ENCODE results near the gene DGUOK. TPM values are rescaled to one million over a fixed set of nuclear protein-coding genes. Genes with fewer than 3 reads are reported as not detected.

DGUOK gene
- total RNA-seq, 1 donor from 2014 or later: 52.3 TPM

DNA sequence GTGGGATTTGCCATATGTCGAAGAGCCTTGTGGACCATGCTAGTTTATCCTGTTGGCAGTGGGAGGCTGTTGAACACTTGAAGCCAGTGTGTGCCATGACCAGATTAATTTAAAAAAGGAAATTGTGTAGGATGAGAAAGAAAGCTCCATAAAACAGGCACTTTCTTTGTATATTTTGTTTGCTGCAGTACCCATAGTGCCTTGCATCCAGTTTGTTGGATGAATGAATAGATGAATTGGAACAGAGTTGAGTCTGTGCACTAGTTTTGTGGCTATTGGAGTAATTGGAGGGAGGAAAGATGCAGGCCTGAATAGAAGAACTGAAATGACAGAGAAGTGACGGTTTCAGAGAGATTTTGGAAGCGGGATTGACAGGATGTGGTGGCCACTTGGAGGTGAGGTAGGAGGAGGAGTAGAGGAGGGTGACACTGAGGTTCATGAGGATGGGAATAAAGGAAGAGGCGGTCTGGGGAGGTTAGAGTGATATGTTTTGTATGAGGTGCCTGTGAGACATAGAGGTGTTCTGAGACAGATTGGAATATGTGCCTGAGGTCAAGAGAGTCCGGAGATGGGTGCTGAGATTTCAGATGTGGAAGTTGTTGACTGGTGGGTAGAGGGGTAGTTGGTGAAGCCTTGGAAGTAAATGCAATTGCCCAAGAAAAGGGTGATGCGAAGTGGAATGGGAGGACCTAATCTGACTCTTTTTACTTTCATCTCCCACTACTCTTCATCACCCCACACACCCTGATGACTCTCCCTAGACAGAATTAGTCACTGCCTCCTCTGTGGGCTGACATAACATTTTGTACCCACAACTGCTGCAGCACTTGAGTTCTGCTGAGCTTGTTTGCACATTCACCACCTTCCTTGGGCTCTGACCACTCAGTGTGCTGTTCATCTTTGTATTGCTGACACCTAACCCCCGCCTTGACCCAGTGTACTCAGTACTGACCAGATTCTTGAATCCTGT lies 5.1 kb downstream of the DGUOK start:
- DNase-seq (ENCODE audit: extremely low spot score in 2 of 2): no peak
- TF ChIP-seq POLR2A (IDR thresholded peaks at IDR 0.05): no peak
- no peak for TF ChIP-seq POLR2AphosphoS5 (IDR thresholded peaks at IDR 0.05; ENCODE audit: insufficient read depth in 1 of 2, low read depth in 1 of 2)
- TF ChIP-seq, protein P1, sequence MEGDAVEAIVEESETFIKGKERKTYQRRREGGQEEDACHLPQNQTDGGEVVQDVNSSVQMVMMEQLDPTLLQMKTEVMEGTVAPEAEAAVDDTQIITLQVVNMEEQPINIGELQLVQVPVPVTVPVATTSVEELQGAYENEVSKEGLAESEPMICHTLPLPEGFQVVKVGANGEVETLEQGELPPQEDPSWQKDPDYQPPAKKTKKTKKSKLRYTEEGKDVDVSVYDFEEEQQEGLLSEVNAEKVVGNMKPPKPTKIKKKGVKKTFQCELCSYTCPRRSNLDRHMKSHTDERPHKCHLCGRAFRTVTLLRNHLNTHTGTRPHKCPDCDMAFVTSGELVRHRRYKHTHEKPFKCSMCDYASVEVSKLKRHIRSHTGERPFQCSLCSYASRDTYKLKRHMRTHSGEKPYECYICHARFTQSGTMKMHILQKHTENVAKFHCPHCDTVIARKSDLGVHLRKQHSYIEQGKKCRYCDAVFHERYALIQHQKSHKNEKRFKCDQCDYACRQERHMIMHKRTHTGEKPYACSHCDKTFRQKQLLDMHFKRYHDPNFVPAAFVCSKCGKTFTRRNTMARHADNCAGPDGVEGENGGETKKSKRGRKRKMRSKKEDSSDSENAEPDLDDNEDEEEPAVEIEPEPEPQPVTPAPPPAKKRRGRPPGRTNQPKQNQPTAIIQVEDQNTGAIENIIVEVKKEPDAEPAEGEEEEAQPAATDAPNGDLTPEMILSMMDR (IDR thresholded peaks at IDR 0.05): no peak
- peaks cover 48% of the 10 kb centered on the region for H3K4me1 ChIP-seq

DNA sequence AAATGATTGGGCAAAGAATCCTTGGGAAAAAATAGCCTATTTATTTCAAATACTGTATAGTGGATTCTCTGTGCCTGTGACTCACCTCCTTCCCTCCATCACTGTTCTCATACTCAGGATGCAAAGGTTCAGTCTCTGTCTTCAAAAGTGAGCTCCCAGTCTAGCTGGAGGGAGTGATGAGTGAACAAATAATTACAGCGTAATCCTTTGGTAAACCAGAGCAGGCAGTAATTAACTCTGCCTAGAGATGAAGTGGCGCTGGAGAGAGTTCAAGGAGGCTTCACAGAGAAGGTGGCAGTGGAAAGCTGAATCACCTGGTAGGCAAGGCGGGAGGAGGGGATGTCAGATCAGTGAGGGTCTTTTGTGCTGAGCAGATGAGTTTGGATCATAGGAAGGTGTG lies 6.5 kb downstream of the DGUOK start:
- H3K36me3 ChIP-seq: no peaks in the 10 kb centered on the region
- H3K27ac ChIP-seq: no peak overlapping the region
- DNase-seq (ENCODE audit: extremely low spot score in 2 of 2): no peak
- H3K4me3 ChIP-seq: no peak overlapping the region
- no peaks in the 10 kb centered on the region for H3K9me3 ChIP-seq
- H3K27me3 ChIP-seq: no peaks in the 10 kb centered on the region
- intact Hi-C loops (cut with DNase I): no loop called here
- TF ChIP-seq, protein P1 (IDR thresholded peaks at IDR 0.05): no peak
- TF ChIP-seq POLR2A (IDR thresholded peaks at IDR 0.05): no peak
- TF ChIP-seq POLR2AphosphoS5 (IDR thresholded peaks at IDR 0.05; ENCODE audit: insufficient read depth in 1 of 2, low read depth in 1 of 2): no peak
- H3K4me1 ChIP-seq: peaks cover 48% of the 10 kb centered on the region

More for the DNA sequence above, 5.1 kb downstream of the DGUOK start:
- no peak overlapping the region for H3K27ac ChIP-seq
- H3K27me3 ChIP-seq: no peaks in the 10 kb centered on the region
- no peaks in the 10 kb centered on the region for H3K9me3 ChIP-seq
- intact Hi-C loops (cut with DNase I): no loop called here
- H3K36me3 ChIP-seq: no peaks in the 10 kb centered on the region
- H3K4me3 ChIP-seq: no peak overlapping the region

DNA sequence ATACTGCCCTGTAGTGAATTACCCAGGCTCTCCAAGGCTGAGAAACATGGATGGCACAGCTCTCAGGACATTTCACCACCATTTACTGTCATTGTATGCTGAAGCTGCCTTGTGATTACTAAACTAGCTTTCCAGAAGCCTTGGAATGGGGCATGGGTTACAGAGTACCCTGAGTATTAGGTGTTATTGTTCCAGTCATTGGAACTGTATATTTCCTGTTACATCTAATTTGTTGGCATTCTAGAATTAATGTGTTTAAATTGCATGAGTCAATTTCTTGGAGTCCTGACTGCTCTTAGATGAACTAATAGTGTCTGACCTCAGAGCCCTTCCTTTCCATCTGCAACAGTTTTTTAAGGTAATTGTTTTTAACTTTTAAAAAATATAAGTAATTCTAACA lies 9.0 kb downstream of the DGUOK start:
- no peaks in the 10 kb centered on the region for H3K27me3 ChIP-seq
- TF ChIP-seq, protein P1 (IDR thresholded peaks at IDR 0.05): no peak
- TF ChIP-seq POLR2A (IDR thresholded peaks at IDR 0.05) (no peak), POLR2AphosphoS5 (IDR thresholded peaks at IDR 0.05; ENCODE audit: insufficient read depth in 1 of 2, low read depth in 1 of 2) (no peak)
- no peaks in the 10 kb centered on the region for H3K9me3 ChIP-seq
- no peaks in the 10 kb centered on the region for H3K36me3 ChIP-seq
- intact Hi-C loops (cut with DNase I): no loop called here
- H3K27ac ChIP-seq: no peak overlapping the region
- no peak for DNase-seq (ENCODE audit: extremely low spot score in 2 of 2)
- H3K4me1 ChIP-seq: peaks cover 44% of the 10 kb centered on the region
- H3K4me3 ChIP-seq: no peak overlapping the region

DNA sequence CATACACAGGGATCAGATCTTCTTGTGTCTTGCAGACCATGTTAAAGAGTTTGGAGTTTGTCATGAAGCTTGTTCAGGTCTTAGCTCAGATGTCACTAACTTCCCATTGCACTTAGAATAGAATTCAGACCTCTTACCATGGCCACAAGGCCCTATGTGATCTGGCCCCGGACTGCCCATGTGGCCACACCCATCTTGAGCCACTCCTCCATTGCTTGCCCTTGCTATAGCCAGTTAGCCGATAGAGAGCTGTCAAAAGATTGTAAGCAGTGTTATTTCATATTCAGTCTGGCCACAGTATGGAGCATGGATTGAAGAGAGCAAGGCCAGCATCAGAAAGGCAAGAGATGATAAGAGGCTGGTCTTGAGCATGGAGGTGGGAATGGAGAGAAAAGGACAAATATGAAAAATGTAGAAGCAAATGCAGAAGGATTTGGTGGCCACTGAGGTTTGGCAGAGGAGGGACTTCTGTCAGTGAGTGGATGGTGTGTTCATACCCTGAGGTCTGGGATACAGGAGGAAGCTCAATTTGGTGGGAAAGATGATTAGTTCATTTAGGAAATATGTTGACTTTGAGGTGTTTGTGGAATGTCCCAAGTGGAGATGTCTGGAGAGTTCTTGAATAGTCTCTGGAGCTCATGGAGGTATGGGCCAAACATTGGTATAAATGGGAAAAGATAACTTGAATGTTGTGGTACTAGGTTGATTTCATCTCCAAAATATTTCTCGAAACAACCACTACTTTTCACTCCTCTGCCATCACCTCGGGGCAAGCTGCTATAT lies 10.6 kb downstream of the DGUOK start:
- no peaks in the 10 kb centered on the region for H3K36me3 ChIP-seq
- no peaks in the 10 kb centered on the region for H3K9me3 ChIP-seq
- TF ChIP-seq, protein P1 (IDR thresholded peaks at IDR 0.05): no peak
- DNase-seq (ENCODE audit: extremely low spot score in 2 of 2): no peak
- no peaks in the 10 kb centered on the region for H3K27me3 ChIP-seq
- intact Hi-C loops (cut with DNase I): no loop called here
- H3K4me1 ChIP-seq: peaks cover 33% of the 10 kb centered on the region
- H3K4me3 ChIP-seq: no peak overlapping the region
- H3K27ac ChIP-seq: no peak overlapping the region
